Panc1 (cell line): ENCODE data around the gene GLS. TPM values are rescaled to one million over a fixed set of nuclear protein-coding genes. Genes with fewer than 3 reads are reported as not detected.

Source experiments
- ATAC-seq: fragments of 200-7000 bp; cut with Tn5 transposase; 2 replicates; pipeline ENCODE4 v1.9.1; 2020; ENCODE audit warnings: mild to moderate bottlenecking, moderate library complexity
- BruUV-seq: library from RNA; stranded (reverse); fragments of 400-500 nt; replicated peaks from 2 replicates; lab custom pipeline; 2021; lab: Mats Ljungman, UMichigan
- CTCF ChIA-PET: fragments of 300-600 bp; sonication (Branson Sonifier 250); formaldehyde crosslinking; loops from one replicate; lab custom pipeline; 2022; ENCODE audit warnings: antibody characterized with exemption; lab: Charles Lee
- POLR2A ChIA-PET: fragments of 300-600 bp; sonication (Branson Sonifier 250); formaldehyde crosslinking; loops from one replicate; lab custom pipeline; 2022; ENCODE audit warnings: antibody characterized with exemption; lab: Charles Lee
- DNase-seq: peaks from one replicate; pipeline ENCODE4 v3.0.0-alpha.2; 2010; ENCODE audit warnings: low read depth, low spot score
- H3K27ac ChIP-seq: 2 replicates; pipeline ENCODE4 v1.5.1; 2011; ENCODE audit warnings: mild to moderate bottlenecking, low read length, inconsistent platforms
- H3K27me3 ChIP-seq: fragments of 200-500 bp; sonication (Bioruptor generic); 2 replicates; pipeline ENCODE4 v1.6.0; 2014; ENCODE audit warnings: low read length, inconsistent platforms; ENCODE audit not compliant: control insufficient read depth, insufficient read depth
- H3K36me3 ChIP-seq: fragments of 200-500 bp; sonication (Bioruptor generic); 2 replicates; pipeline ENCODE4 v1.5.1; 2014; ENCODE audit warnings: inconsistent platforms, mild to moderate bottlenecking, low read length, moderate library complexity; ENCODE audit not compliant: control insufficient read depth, insufficient read depth
- H3K4me1 ChIP-seq: 2 replicates; pipeline ENCODE4 v1.5.1; 2011; ENCODE audit warnings: inconsistent platforms, mild to moderate bottlenecking, low read length, moderate library complexity; ENCODE audit not compliant: control insufficient read depth, insufficient read depth
- H3K4me3 ChIP-seq, 2 experiments: 2 replicates each; pipeline ENCODE4 v1.5.1; 2011 to 2012; ENCODE audit warnings: low read depth in 2 of 2, low read length in 2 of 2, mild to moderate bottlenecking in 2 of 2, inconsistent platforms in 1 of 2, moderate library complexity in 1 of 2
- H3K9me3 ChIP-seq: fragments of 200-500 bp; sonication (Bioruptor generic); 2 replicates; pipeline ENCODE4 v1.5.1; 2014; ENCODE audit warnings: low read depth, mild to moderate bottlenecking, inconsistent platforms, low read length, moderate library complexity; ENCODE audit not compliant: control insufficient read depth, insufficient read depth
- CTCF ChIP-seq: fragments of 450-650 bp; IDR thresholded peaks from 2 replicates; pipeline ENCODE4 v1.5.1; 2017; ENCODE audit warnings: mild to moderate bottlenecking
- POLR2AphosphoS5 ChIP-seq: IDR thresholded peaks from 2 replicates; pipeline ENCODE4 v1.6.1; 2012; ENCODE audit warnings: mild to moderate bottlenecking, low read depth, low read length, moderate library complexity
- REST ChIP-seq, 2 experiments: IDR thresholded peaks; 2 replicates each; pipeline ENCODE4 v1.6.1; 2011 to 2012; ENCODE audit warnings: low read depth in 2 of 2, control low read depth in 1 of 2, low read length in 1 of 2, mild to moderate bottlenecking in 1 of 2, moderate library complexity in 1 of 2; ENCODE audit not compliant: insufficient read depth in 1 of 2
- SIN3A ChIP-seq: IDR thresholded peaks from 2 replicates; pipeline ENCODE4 v1.6.1; 2012; ENCODE audit warnings: low read depth, mild to moderate bottlenecking, low read length, moderate library complexity, borderline replicate concordance; ENCODE audit not compliant: insufficient read depth
- TCF7L2 ChIP-seq: IDR thresholded peaks from 2 replicates; pipeline ENCODE4 v1.6.1; 2011; ENCODE audit warnings: mild to moderate bottlenecking, low read depth, low read length, inconsistent platforms
- in situ Hi-C: cut with HindIII; loops from 2 replicates; pipeline ENCODE4 v1.10.0; 2016; ENCODE audit warnings: low sequenced_read_pairs, low pct_unique_long_range_greater_than_20kb
- intact Hi-C: fragments of 100-400 bp; cut with micrococcal nuclease; formaldehyde crosslinking; loops from one replicate; pipeline ENCODE4 v1.10.0; 2022; ENCODE audit not compliant: unreplicated experiment
- total RNA-seq: library from RNA; stranded (reverse); gene quantifications from one replicate; pipeline ENCODE4 v1.2.1, GENCODE V29; 2021; ENCODE audit not compliant: unreplicated experiment

The GLS gene
- total RNA-seq, 1 experiment from 2014 or later = 93.9 TPM

- Histone ChIP-seq H3K36me3 (peaks cover 49% of the 10 kb centered on the region), H3K27me3 (no peaks in the 10 kb centered on the region), H3K9me3 (no peaks in the 10 kb centered on the region), H3K4me3 (no peak overlapping the region), H3K4me1 (no peaks in the 10 kb centered on the region), H3K27ac (no peak overlapping the region)
- DNase-seq (no peak), ATAC-seq (no peak)
- TF ChIP-seq POLR2AphosphoS5 (no peak), CTCF (no peak), TCF7L2 (no peak), SIN3A (no peak), REST (IDR thresholded peaks at IDR 0.05; ENCODE audit: insufficient read depth in 1 of 2, low read depth in 2 of 2, low read length in 1 of 2) (no peak)
- BruUV-seq = no TSS peak
- ChIA-PET CTCF (no interaction called here), POLR2A (no interaction called here)
- in situ Hi-C loops = no loop called here
- intact Hi-C loops = no loop called here
These were observed 109.5 kb downstream of the GLS start for GRCh38 chr2:190990132-190990531.

GRCh38 chr2:190993292-190993643 is 112.6 kb downstream of the GLS start:
- in situ Hi-C loops (no loop called here), intact Hi-C loops (no loop called here)
- H3K9me3 ChIP-seq = no peaks in the 10 kb centered on the region
- H3K27ac ChIP-seq = no peak overlapping the region
- H3K4me3 ChIP-seq = no peak overlapping the region
- TSS peak; percentile 30 for BruUV-seq
- ChIA-PET POLR2A (no interaction called here), CTCF (no interaction called here)
- ATAC-seq = no peak
- H3K27me3 ChIP-seq = no peaks in the 10 kb centered on the region
- no peaks in the 10 kb centered on the region for H3K4me1 ChIP-seq
- peaks cover 51% of the 10 kb centered on the region for H3K36me3 ChIP-seq
- no peak for TF ChIP-seq REST (IDR thresholded peaks at IDR 0.05; ENCODE audit: insufficient read depth in 1 of 2, low read depth in 2 of 2, low read length in 1 of 2)
- TF ChIP-seq SIN3A = no peak
- no peak for TF ChIP-seq TCF7L2
- no peak for TF ChIP-seq POLR2AphosphoS5
- TF ChIP-seq CTCF = no peak
- no peak for DNase-seq
